ENCODE measurements around the gene ZC3H10. TPM values are rescaled to one million over a fixed set of nuclear protein-coding genes. Genes with fewer than 3 reads are reported as not detected.
"Not testable (repeated sequence)": the region's sequence is repeated elsewhere in the genome, so short reads cannot be mapped to it uniquely, and the experiment has no call there.

The ZC3H10 gene
- total RNA-seq, 2 donors from 2014 or later, result 2.1 to 2.9 TPM

GRCh38 chr12:56114084-56114483 is 4.0 kb upstream of the ZC3H10 start:
- peaks cover 46% of the 10 kb centered on the region for H3K36me3 ChIP-seq
- no peak for DNase-seq (ENCODE audit: low spot score)
- H3K4me1 ChIP-seq, result peaks cover 0 to 16% of the 10 kb centered on the region in 2 donors
- H3K27ac ChIP-seq, result no peak overlapping the region
- no peak overlapping the region for H3K4me3 ChIP-seq
- no peaks in the 10 kb centered on the region for H3K27me3 ChIP-seq
- TF ChIP-seq, protein P1, sequence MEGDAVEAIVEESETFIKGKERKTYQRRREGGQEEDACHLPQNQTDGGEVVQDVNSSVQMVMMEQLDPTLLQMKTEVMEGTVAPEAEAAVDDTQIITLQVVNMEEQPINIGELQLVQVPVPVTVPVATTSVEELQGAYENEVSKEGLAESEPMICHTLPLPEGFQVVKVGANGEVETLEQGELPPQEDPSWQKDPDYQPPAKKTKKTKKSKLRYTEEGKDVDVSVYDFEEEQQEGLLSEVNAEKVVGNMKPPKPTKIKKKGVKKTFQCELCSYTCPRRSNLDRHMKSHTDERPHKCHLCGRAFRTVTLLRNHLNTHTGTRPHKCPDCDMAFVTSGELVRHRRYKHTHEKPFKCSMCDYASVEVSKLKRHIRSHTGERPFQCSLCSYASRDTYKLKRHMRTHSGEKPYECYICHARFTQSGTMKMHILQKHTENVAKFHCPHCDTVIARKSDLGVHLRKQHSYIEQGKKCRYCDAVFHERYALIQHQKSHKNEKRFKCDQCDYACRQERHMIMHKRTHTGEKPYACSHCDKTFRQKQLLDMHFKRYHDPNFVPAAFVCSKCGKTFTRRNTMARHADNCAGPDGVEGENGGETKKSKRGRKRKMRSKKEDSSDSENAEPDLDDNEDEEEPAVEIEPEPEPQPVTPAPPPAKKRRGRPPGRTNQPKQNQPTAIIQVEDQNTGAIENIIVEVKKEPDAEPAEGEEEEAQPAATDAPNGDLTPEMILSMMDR (IDR thresholded peaks at IDR 0.05), result no peak
- H3K9me3 ChIP-seq, result no peaks in the 10 kb centered on the region

GRCh38 chr12:56115329-56115728 is 2.7 kb upstream of the ZC3H10 start:
- Histone ChIP-seq H3K4me1 (peaks cover 0 to 29% of the 10 kb centered on the region in 2 donors), H3K4me3 (peak overlapping the region; percentile 71 to 76), H3K27me3 (no peaks in the 10 kb centered on the region), H3K36me3 (peaks cover 34% of the 10 kb centered on the region), H3K9me3 (no peaks in the 10 kb centered on the region), H3K27ac (peak overlapping the region; percentile 94 to 95)
- TF ChIP-seq, protein P1 (IDR thresholded peaks at IDR 0.05), result no peak
- no peak for DNase-seq (ENCODE audit: low spot score)

DNA sequence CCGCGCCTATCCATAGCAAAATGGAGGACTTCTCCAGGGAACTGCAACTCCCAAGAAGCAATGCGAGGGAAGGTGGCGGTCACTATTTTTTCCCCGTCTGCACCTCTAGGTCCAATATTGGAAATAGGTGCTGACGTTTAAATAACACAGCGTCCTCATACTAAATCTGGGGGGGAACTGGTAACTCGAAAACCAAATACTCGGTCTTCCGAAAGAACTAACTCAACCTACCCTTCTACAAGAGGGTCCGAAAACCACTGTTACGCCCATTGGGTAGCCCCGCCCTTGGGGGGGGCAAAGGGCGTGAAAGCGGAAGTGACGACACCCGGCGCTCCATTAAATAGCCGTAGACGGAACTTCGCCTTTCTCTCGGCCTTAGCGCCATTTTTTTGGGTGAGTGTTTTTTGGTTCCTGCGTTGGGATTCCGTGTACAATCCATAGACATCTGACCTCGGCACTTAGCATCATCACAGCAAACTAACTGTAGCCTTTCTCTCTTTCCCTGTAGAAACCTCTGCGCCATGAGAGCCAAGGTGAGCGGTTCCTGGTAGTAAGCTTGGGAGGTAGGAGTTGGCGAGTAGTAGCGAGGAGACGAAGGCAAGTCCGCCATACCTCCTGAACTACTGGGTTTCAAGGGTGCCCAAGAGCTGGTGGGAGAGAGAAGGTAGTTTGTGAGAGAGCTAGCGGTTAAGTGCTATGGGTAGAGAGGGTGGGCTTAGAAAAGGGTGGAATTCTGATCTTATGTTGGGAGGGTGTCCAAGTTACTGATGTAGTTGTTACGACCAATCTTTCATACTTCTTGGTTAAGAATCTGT is 1.6 kb upstream of the ZC3H10 start, which contains the start of gene RPL41:
TSS of gene RPL41 (plus strand) at position 367 of the 815 bp plus-strand sequence.
- no peaks in the 10 kb centered on the region for H3K9me3 ChIP-seq
- H3K27ac ChIP-seq, result peak within 1 kb of the TSS; percentile 94 to 95
- TF ChIP-seq, protein P1 (IDR thresholded peaks at IDR 0.05), result no peak
- H3K36me3 ChIP-seq, result peaks cover 30% of the 10 kb centered on the region
- DNase-seq (ENCODE audit: low spot score), result peak; percentile 97
- H3K4me3 ChIP-seq, result peak within 1 kb of the TSS; percentile 71 to 76
- peaks cover 0 to 36% of the 10 kb centered on the region in 2 donors for H3K4me1 ChIP-seq
- no peaks in the 10 kb centered on the region for H3K27me3 ChIP-seq

DNA sequence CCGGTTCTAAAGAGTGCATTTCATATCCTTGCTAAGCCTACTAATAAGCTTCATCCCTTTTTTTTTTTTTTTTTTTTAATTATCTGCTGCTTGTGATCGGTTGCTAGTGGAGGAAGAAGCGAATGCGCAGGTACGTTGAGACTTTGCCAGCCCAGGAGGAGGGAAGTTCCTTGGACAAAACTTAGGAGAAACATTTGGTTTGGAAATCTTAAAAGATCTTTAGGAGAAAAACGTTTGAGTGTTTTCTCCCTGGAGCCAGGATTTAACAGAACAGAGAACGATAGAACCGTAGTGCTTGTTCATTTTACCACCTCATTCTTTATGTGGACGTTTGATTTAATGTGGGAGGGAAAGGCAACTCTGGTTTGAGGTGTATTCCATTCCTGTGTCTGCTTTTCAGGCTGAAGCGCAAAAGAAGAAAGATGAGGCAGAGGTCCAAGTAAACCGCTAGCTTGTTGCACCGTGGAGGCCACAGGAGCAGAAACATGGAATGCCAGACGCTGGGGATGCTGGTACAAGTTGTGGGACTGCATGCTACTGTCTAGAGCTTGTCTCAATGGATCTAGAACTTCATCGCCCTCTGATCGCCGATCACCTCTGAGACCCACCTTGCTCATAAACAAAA is 872 bp upstream of the ZC3H10 start:
- Histone ChIP-seq H3K27ac (peak overlapping the region; percentile 94 to 95), H3K36me3 (peaks cover 25% of the 10 kb centered on the region), H3K4me1 (peaks cover 0 to 43% of the 10 kb centered on the region in 2 donors), H3K4me3 (peak overlapping the region; percentile 71 to 76)
- H3K9me3 ChIP-seq; DNase-seq (ENCODE audit: low spot score); H3K27me3 ChIP-seq: not testable (repeated sequence)

GRCh38 chr12:56118688-56119357 is 757 bp downstream of the ZC3H10 start:
- Histone ChIP-seq H3K36me3 (peaks cover 10% of the 10 kb centered on the region), H3K9me3 (no peaks in the 10 kb centered on the region), H3K27me3 (no peaks in the 10 kb centered on the region), H3K4me3 (peak overlapping the region; percentile 59 to 76), H3K4me1 (peaks cover 0 to 52% of the 10 kb centered on the region in 2 donors), H3K27ac (peak overlapping the region; percentile 85 to 95)
- no peak for DNase-seq (ENCODE audit: low spot score)
- TF ChIP-seq, protein P1 (IDR thresholded peaks at IDR 0.05), result no peak

DNA sequence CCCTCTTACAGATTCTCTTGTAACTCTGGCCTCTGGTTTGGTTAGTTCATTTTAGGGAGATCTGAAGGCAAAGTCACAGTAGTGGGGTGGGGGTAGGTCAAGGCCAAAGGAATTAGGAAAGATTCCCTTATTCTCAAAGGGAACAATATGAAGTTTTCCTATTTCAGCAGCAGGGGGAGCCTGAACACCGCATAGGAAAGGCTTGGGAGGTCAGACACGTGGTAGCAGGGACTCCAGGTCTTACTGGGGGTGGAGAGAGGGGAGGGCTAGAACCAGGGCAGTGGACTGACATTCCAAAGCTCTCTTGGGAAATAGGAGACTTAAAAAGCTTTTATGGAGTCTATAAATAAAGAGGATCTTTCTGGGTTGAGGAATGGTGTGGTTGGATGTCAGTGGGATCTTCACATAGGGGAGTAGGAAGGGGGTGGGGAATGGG is 1.3 kb downstream of the ZC3H10 start:
- TF ChIP-seq, protein P1 (IDR thresholded peaks at IDR 0.05), result peak; percentile 52 to 87
- Histone ChIP-seq H3K36me3 (peaks cover 10% of the 10 kb centered on the region), H3K4me3 (peak overlapping the region in 1 of 2 donors; percentile 76), H3K4me1 (peaks cover 0 to 52% of the 10 kb centered on the region in 2 donors), H3K27me3 (no peaks in the 10 kb centered on the region), H3K9me3 (no peaks in the 10 kb centered on the region), H3K27ac (peak overlapping the region; percentile 85 to 95)
- DNase-seq (ENCODE audit: low spot score), result peak; percentile 88

All from right atrium auricular region (tissue), 2 donors.